NCI-H2107 treated with DMSO at 0.1 percent for 48 hours (cell line): ENCODE data around the gene ADGRG3.
A peak's percentile ranks its signal among the peaks of the same experiment; 100 is the strongest.

Experiments
- DNase-seq: peaks from one replicate; lab custom pipeline; 2025; ENCODE audit not compliant: unreplicated experiment; lab: John Stamatoyannopoulos, UW

Gene ADGRG3, protein sequence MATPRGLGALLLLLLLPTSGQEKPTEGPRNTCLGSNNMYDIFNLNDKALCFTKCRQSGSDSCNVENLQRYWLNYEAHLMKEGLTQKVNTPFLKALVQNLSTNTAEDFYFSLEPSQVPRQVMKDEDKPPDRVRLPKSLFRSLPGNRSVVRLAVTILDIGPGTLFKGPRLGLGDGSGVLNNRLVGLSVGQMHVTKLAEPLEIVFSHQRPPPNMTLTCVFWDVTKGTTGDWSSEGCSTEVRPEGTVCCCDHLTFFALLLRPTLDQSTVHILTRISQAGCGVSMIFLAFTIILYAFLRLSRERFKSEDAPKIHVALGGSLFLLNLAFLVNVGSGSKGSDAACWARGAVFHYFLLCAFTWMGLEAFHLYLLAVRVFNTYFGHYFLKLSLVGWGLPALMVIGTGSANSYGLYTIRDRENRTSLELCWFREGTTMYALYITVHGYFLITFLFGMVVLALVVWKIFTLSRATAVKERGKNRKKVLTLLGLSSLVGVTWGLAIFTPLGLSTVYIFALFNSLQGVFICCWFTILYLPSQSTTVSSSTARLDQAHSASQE

DNA sequence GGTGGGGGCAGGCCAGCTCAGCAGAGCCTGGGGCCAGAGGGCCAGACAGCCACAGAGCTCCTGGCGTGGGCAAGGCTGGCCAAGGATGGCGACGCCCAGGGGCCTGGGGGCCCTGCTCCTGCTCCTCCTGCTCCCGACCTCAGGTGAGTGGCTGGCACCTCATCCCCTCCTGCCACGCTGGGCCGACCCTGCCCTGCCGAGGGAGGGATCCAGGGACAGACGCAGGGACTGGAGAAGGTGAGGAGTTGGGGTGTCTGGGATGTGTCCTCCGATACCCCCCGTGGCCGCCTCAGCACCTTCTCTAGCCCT lies at the start of gene ADGRG3:
Gene ADGRG3, plus strand, starts transcription at position 44 of the 309 bp plus-strand sequence. Its CDS starts 42 bp downstream, at position 86.
- DNase-seq: no peak

DNA sequence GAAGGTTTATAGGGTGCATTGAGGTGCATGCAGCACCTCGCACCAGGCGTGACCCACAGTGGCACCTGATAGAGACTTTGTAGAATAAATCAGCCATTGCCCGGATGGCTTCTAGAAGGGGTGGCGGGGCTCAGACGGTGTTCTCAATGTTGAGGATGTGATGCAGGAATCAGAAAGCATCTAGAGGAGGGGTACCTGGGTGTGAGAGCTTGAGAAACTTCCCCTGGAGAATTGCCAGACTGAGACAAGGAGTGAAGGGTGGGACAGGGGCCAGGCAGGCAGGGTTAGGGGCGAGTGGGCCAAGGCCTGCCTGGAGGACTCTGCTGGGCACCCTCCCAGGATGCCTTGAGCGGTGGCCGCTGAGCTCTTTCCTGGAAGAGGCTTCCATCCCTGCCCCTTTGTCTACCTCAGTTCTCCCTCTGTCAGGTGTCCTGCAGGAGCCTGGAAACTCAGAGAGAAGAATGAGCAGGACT lies 48.9 kb upstream of the ADGRG3 start:
- no peak for DNase-seq

GRCh38 chr16:57619606-57620334 lies 48.3 kb upstream of the ADGRG3 start:
- peak; percentile 68 for DNase-seq

DNA sequence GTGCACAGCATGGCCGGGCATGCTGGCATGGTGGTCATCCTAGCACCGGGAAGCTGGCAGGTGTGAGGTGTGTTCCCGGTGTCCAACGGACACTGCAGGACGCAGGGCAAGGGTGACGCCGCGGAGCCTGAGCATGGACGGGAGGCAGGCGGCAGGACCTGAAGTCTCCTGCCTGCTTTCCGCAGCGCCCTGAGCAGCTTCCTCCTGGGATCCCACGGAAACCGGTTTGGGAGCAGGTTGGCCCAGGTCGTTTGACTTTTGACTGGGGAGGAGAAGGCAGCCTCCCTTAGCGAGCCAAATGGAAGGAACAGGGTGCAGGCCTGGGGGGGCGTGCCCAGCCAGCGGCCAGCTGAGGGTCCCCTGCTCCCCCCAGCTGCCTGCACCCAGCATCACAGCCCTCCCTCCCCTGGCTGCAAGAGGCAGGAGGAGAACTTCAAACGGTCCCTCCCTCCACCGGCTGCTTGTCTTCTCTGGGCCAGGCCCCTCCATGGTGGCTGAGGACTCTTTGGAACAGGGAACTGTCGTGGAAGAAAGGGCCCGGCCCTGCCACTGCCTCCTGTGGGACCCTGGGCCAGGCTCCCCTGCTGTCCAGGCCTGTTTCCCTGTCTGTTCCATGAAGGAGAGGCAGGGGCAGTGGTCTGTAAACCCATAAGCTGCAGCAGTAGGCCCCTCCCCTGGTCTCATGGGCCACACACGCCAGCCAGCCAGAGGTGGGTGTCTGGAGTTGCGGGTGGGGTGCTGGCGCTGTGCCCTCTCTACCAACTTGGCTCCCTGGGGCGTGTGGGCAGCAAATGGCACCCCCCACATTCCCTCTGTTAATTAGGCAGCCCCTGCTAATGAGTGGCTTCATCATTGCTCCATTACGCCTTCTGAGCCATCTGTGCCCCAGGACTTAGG lies 47.5 kb upstream of the ADGRG3 start:
- DNase-seq: no peak

- DNase-seq: peak; percentile 15
These were observed 46.4 kb upstream of the ADGRG3 start for GRCh38 chr16:57621521-57622271.

DNA sequence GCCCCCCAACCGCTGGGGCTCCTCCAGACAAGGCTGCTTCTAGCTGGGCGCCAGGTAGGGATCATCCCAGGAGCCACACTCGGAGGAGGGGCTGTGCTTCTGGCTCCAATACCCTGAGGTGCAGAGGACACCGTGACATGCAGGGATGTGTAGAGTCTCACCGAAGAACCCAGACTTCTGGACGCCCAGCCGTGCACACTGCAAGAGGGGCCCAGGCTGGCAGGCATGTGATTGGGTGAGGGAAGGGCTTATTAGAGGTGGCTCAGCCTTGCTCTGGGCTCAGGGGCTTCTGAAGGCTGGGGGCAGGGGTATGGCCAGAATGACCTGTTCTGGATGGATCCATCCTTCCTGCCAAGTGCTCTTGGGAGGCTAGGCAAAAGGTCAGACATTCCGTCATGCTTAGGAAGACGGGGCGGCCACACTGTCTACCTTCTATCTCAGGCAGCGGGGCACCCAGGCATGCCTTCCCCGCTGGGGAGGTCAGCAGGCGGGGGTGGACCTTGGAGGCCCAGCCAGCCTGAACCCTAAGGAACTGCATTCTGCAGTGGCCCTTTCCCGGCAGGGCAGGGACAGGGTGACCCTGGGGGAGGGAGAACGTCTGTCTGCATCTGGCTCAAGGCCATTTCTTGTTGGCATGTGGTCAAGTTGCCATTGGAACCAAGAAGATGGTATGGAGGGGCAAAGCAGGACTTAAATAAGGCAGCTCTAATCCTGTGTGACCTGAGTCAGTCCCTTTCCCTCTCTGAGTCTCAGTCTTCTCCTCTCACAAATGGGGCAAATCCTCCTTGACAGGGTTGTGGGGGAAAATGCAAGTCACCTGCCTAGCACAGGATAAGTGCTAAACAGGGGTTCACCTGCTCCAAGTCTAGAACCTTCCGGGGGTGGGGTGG lies 45.5 kb upstream of the ADGRG3 start:
- DNase-seq: no peak

- peak; percentile 62 for DNase-seq
These were observed 44.7 kb upstream of the ADGRG3 start for GRCh38 chr16:57623251-57624043.

- no peak for DNase-seq
These were observed 43.9 kb upstream of the ADGRG3 start for GRCh38 chr16:57624044-57624688.

DNA sequence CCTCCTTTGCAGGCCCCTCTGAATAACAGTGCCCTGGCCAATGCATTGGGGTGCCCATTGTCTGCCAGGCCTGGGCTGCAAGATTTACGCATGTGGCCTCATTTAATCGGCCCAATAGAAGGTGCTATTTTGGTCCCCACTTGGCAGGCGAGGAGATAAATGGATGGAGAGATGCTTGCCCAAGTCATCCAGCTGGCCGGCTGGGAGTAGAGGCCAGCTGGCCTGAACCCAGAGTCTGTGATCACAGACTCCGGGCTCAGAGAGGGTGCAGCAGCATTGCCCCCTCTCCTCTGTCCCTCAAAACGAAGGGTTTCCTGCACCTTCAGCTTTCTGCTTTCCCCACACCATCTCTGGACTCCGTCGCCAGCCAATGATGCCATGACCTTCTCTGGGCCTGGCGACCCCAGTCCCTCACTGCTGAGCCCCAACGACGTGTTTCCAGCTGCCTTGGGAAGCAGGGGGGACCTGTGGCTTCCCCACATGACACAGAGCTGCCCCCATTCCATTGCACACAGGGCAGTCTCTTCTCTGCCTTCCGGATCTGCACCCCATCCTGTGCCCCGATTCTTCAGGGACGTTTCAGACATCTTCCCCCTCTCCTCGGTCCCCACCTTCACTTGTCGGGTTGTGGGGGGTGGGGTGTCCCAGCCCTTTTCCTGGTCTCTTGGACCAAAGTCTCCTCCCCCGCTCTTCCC lies 43.2 kb upstream of the ADGRG3 start:
- no peak for DNase-seq

DNA sequence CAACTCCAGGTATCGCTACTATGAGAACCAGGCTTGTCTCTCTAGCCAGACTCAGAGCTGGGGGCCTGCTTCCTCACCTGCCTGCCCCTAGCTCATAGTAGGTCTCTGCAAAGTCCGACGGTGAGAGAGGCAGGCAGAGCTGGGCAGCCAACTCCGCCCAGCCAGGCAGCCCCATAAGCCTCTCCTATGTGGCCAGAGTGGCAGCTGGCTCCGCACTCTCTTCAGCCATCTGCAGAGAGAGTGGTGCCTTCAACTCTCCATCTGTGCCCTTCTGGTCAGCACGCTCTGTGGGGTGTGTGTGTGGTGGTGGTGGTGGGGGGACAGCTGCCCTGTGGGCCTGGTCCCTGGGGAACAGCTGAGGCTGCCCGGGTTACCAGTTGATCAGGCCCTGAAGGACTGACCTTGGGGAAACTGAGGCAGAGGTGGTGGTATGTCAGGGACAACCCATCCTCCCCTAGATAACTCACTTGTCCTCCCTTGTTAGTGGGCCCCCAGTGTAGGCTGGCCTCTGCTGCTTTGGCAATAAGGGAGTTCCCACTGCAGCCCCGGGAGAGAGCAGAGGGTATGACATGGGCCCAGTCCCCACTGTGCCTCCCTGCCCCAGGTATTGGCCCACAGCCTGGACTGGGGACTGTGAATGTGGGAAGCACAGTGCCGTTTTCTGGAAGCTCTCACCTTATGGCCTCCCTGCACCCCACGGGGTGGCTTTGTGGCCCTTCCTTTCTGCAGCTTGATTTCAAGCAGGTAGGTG lies 41.5 kb upstream of the ADGRG3 start:
- no peak for DNase-seq

- no peak for DNase-seq
These were observed 40.8 kb upstream of the ADGRG3 start for GRCh38 chr16:57627184-57627871.

DNA sequence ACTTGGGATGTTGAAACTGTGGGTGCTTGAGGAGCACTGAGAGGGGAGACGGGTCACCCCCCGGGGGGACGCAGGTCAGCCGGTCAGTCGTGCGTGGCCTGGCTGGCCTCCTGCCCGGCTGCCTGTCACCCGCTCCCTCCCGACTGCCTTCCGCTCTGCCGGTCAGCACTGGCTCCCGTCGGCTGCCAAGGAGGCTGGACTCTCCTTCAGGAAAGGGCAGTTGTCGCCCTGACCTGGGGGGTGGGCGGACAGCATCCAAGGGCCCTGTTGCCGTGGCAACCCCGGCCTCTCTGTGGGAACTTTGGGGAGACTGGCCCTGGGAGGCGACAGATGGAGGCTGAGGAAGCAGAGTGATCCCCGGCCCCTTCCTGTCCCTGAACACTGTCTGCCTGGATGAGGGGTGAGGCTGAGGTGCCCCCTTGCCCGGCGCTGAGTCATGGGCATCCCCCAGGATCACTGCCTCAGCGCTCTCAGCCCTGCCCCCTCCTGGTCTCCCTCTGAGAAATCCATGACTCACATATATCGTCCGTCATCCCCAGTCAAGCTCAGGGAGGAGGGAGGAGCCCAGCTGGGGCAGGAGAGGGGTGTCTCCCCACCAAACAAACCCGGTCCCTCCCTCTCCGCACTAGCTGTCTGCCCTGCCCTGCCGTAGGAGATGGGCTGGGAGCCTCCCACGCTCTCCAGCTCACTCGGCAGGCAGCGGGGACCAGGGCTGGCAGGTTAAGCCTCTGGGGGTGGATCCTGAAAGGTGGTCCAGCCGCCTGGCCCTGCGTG lies 39.9 kb upstream of the ADGRG3 start, which contains the start of gene ADGRG1:
Gene ADGRG1, plus strand, starts transcription at position 623 of the 774 bp plus-strand sequence. CDS start 21,658 bp downstream, outside the sequence.
- no peak for DNase-seq

- DNase-seq: no peak
These were observed 39.3 kb upstream of the ADGRG3 start for GRCh38 chr16:57628783-57629293.

DNA sequence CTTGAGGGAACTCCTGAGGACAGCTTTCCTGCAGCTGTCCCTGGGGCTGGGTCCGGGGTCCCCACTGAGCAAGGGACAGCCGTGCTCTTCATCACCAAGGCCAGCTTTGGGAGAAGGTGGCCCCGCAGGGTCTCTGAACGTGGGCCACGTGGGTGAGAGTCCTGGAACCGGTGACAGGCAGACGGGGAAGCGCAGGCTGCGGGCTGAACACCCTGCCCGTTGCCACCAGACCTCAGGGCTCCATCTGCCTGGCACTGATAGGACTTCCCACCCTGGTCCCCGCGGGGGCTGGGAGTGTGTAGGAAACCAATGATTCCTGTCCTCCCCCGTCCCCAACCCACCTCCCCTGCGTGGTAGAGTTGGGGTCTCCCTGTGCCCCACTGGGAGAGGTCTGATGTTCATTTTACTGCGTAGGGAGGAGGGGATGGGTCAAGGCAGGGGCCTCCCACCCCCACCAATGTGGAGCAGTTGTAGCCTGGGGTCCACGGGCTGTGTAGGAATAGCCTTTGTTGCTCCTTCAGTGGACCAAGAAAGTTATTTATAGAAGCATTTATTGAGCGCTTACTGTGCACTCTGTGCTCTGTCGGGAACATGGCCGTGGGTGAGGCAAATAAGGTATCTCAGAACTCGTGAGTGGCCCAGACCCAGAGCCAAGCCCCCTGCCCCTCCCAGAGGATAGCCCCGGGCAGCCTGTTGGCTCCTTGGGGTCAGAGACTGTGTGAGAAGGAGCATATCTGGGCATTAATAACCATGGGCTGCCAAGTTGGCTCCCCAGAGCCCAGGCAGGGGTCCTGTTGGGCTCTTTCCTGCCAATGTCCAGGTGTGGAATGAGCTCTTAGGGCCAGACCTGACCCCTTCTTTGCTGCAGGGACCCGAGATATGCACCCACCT lies 38.3 kb upstream of the ADGRG3 start:
- no peak for DNase-seq
